GM12891 (cell line): Measurements from ENCODE around the gene STMN3.

Experiments used
- PAX5 ChIP-seq: IDR thresholded peaks from 2 replicates; pipeline ENCODE4 v1.6.1; 2011; ENCODE audit warnings: low read length, moderate library complexity, mild to moderate bottlenecking; ENCODE audit not compliant: insufficient read depth, severe bottlenecking
- POLR2A ChIP-seq: IDR thresholded peaks from 2 replicates; pipeline ENCODE4 v1.6.1; 2011; ENCODE audit warnings: low read depth, low read length, control low read depth
- POLR2AphosphoS5 ChIP-seq: IDR thresholded peaks from 2 replicates; pipeline ENCODE4 v1.6.1; 2011; ENCODE audit warnings: low read depth, low read length, control low read depth
- POU2F2 ChIP-seq: IDR thresholded peaks from 2 replicates; pipeline ENCODE4 v1.6.1; 2011; ENCODE audit warnings: low read depth, mild to moderate bottlenecking, control low read depth, low read length, moderate library complexity
- SPI1 ChIP-seq: IDR thresholded peaks from 2 replicates; pipeline ENCODE4 v1.6.1; 2011; ENCODE audit warnings: low read depth, low read length, control low read depth
- TAF1 ChIP-seq: IDR thresholded peaks from 2 replicates; pipeline ENCODE4 v1.6.1; 2011; ENCODE audit warnings: low read depth, low read length, control low read depth

DNA sequence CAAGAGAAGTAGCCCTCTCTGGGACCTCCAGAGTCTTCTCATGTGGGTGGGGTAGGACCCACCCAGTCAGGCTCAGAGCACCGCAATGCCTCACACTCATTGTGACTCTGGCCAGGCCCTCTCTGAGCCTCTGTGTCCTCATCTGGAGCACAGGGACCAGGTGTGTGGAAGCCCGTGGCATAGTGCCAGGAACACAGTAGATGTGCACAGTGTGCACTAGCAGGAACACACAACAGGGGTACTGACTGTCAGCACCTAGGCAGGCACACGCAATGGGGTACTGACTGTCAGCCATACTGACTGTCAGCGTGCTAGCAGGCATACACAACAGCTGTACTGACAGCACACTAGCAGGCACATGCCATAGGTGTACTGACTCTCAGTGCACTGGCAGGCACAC, 2.0 kb upstream of the STMN3 start:
- TF ChIP-seq POLR2AphosphoS5 = no peak
- TF ChIP-seq POLR2A = no peak
- no peak for TF ChIP-seq TAF1
- TF ChIP-seq SPI1 = no peak
- no peak for TF ChIP-seq POU2F2
- TF ChIP-seq PAX5 = no peak
